Naive thymus-derived CD4-positive, alpha-beta T cell (primary cell): ENCODE results near the gene TLN1. TPM values are rescaled to one million over a fixed set of nuclear protein-coding genes. Genes with fewer than 3 reads are reported as not detected.

Source experiments
- ATAC-seq: fragments of 150-1000 bp; cut with Tn5 transposase; 2 replicates; pipeline ENCODE4 v1.10.0; 2021; ENCODE audit warnings: mild to moderate bottlenecking, moderate library complexity
- CTCF ChIA-PET: fragments of 350-600 bp; sonication (Branson Sonifier 250); formaldehyde crosslinking; loops from one replicate; lab custom pipeline; 2021; ENCODE audit warnings: antibody characterized with exemption; lab: Charles Lee
- POLR2A ChIA-PET: fragments of 350-600 bp; sonication (Branson Sonifier 250); formaldehyde crosslinking; loops from one replicate; lab custom pipeline; 2021; ENCODE audit warnings: antibody characterized with exemption, inconsistent platforms; lab: Charles Lee
- DNase-seq, 9 donors: peaks; one replicate each; pipeline versions ENCODE4 v3.0.0 to v3.0.0-alpha.2; 2020 to 2022; ENCODE audit warnings: mixed read lengths in 1 of 9
- H3K27ac ChIP-seq: one replicate; pipeline ENCODE4 v1.7.0; 2013; ENCODE audit warnings: mild to moderate bottlenecking, low read depth, low read length, moderate library complexity
- H3K27me3 ChIP-seq, 2 donors: one replicate each; pipeline ENCODE4 v1.7.0; 2013; ENCODE audit warnings: low read length in 2 of 2, mild to moderate bottlenecking in 2 of 2, moderate library complexity in 2 of 2; ENCODE audit not compliant: control insufficient read depth in 2 of 2, insufficient read depth in 2 of 2
- H3K36me3 ChIP-seq, 3 experiments: 1 replicate in 2 of 3; 2 replicates in 1 of 3; pipeline ENCODE4 v1.7.0; 2013; ENCODE audit warnings: low read length in 3 of 3, mild to moderate bottlenecking in 3 of 3, moderate library complexity in 1 of 3; ENCODE audit not compliant: insufficient read depth in 3 of 3, control insufficient read depth in 2 of 3
- H3K4me1 ChIP-seq, 2 donors: one replicate each; pipeline ENCODE4 v1.7.0; 2013; ENCODE audit warnings: low read length in 2 of 2, mild to moderate bottlenecking in 2 of 2, moderate library complexity in 1 of 2; ENCODE audit not compliant: control insufficient read depth in 2 of 2, insufficient read depth in 2 of 2
- H3K4me3 ChIP-seq: 2 replicates; pipeline ENCODE4 v1.7.0; 2013; ENCODE audit warnings: mild to moderate bottlenecking, low read length
- H3K9me3 ChIP-seq, 3 experiments: 1 replicate in 2 of 3; 2 replicates in 1 of 3; pipeline ENCODE4 v1.7.0; 2013; ENCODE audit warnings: low read length in 3 of 3; ENCODE audit not compliant: control insufficient read depth in 2 of 3
- H3K27ac Mint-ChIP-seq, 9 donors: one replicate each; pipeline ENCODE4 v1.8.0; 2020 to 2022; ENCODE audit warnings: mixed read lengths in 9 of 9, mild to moderate bottlenecking in 8 of 9, moderate library complexity in 5 of 9, inconsistent platforms in 2 of 9
- H3K27me3 Mint-ChIP-seq, 5 donors: one replicate each; pipeline ENCODE4 v1.8.0; 2021 to 2022; ENCODE audit warnings: mixed read lengths in 5 of 5, mild to moderate bottlenecking in 1 of 5
- H3K36me3 Mint-ChIP-seq, 5 donors: one replicate each; pipeline ENCODE4 v1.8.0; 2020 to 2022; ENCODE audit warnings: mixed read lengths in 5 of 5, mild to moderate bottlenecking in 3 of 5, inconsistent platforms in 1 of 5
- H3K4me1 Mint-ChIP-seq, 7 donors: one replicate each; pipeline ENCODE4 v1.8.0; 2020 to 2022; ENCODE audit warnings: mixed read lengths in 7 of 7, mild to moderate bottlenecking in 3 of 7, inconsistent platforms in 1 of 7
- H3K4me3 Mint-ChIP-seq, 10 donors: one replicate each; pipeline ENCODE4 v1.8.0; 2020 to 2022; ENCODE audit warnings: mild to moderate bottlenecking in 10 of 10, mixed read lengths in 10 of 10, moderate library complexity in 6 of 10, inconsistent platforms in 2 of 10
- H3K9me3 Mint-ChIP-seq, 11 donors: one replicate each; pipeline ENCODE4 v1.8.0; 2020 to 2022; ENCODE audit warnings: mixed read lengths in 11 of 11, mild to moderate bottlenecking in 4 of 11, inconsistent platforms in 1 of 11, moderate library complexity in 1 of 11
- intact Hi-C, 2 donors: fragments of 100-400 bp; cut with micrococcal nuclease; formaldehyde crosslinking; loops; one replicate each; pipeline ENCODE4 v1.15.1; 2023
- polyA plus RNA-seq, 2 donors: library from polyadenylated mRNA; unstranded; fragments of 300-500 nt; fragmentation: Illumina TruSeq; gene quantifications; one replicate each; pipeline ENCODE4 v1.2.3, GENCODE V29; 2021
- total RNA-seq, 6 experiments: library from RNA in 5 of 6; stranded (reverse) in 5 of 6; gene quantifications; 1 replicate in 5 of 6; 2 replicates in 1 of 6; pipeline ENCODE4 v1.2.3 and lab custom pipeline; 2021 to 2026

Gene TLN1
- total and polyA plus RNA-seq, 7 experiments from 2014 or later = 33.8 to 369 (median 230) TPM

GRCh38 chr9:35737143-35737542, 5.1 kb upstream of the TLN1 start:
- H3K36me3 ChIP-seq = peaks cover 5 to 68% (median 8%) of the 10 kb centered on the region in 3 experiments
- peaks cover 0 to 2% (median 0%) of the 10 kb centered on the region in 11 donors for H3K9me3 Mint-ChIP-seq
- H3K4me1 Mint-ChIP-seq = peaks cover 20 to 41% (median 28%) of the 10 kb centered on the region in 7 donors
- intact Hi-C loops = loop anchor here in 1 of 2 donors (10.0 kb wide), 2 partner anchors 252 to 1072 kb away; partner anchors contain the start of gene CCL27
- ChIA-PET POLR2A (interaction anchor here (2.3 to 7.2 kb wide), 3 partner anchors 12 to 89 kb away, joined by 8 to 89 read pairs (median 24); partner anchors contain the start of genes GBA2, RGP1 and SIT1), CTCF (interaction anchor here (0.9 to 5.6 kb wide), 6 partner anchors 11 to 145 kb away, joined by 3 to 61 read pairs (median 4); partner anchors contain the start of genes GBA2 and RGP1)
- H3K27me3 ChIP-seq = no peaks in the 10 kb centered on the region
- H3K4me1 ChIP-seq = peaks cover 18 to 21% of the 10 kb centered on the region in 2 donors
- H3K9me3 ChIP-seq = no peaks in the 10 kb centered on the region
- H3K27ac ChIP-seq = no peak overlapping the region
- H3K4me3 ChIP-seq = no peak overlapping the region
- peaks cover 0 to 20% (median 13%) of the 10 kb centered on the region in 5 donors for H3K36me3 Mint-ChIP-seq
- ATAC-seq (no peak), DNase-seq (no peak)
- no peak overlapping the region for H3K4me3 Mint-ChIP-seq
- H3K27me3 Mint-ChIP-seq = no peaks in the 10 kb centered on the region
- H3K27ac Mint-ChIP-seq = peak overlapping the region in 1 of 9 donors; percentile 55

GRCh38 chr9:35736201-35736633, 4.2 kb upstream of the TLN1 start:
- DNase-seq = peak; percentile 27 to 75 (median 73)
- peak; percentile 28 for ATAC-seq
- peaks cover 5 to 60% (median 8%) of the 10 kb centered on the region in 3 experiments for H3K36me3 ChIP-seq
- no peaks in the 10 kb centered on the region for H3K27me3 ChIP-seq
- Mint-ChIP-seq H3K4me3 (peak overlapping the region in 1 of 10 donors; percentile 56), H3K9me3 (peaks cover 0 to 2% (median 0%) of the 10 kb centered on the region in 11 donors), H3K27ac (peak overlapping the region in 6 of 9 donors; percentile 1 to 81 (median 29)), H3K27me3 (no peaks in the 10 kb centered on the region), H3K4me1 (peaks cover 17 to 34% (median 22%) of the 10 kb centered on the region in 7 donors), H3K36me3 (peaks cover 0 to 20% (median 14%) of the 10 kb centered on the region in 5 donors)
- peaks cover 18 to 22% of the 10 kb centered on the region in 2 donors for H3K4me1 ChIP-seq
- H3K4me3 ChIP-seq = no peak overlapping the region
- intact Hi-C loops = loop anchor here (1.0 to 10.0 kb wide), 8 partner anchors 12 to 1071 kb away; partner anchors contain the start of genes CCL27 (in 1 of the 2), GBA2 (in 1 of the 2) and RGP1 (in 1 of the 2)
- H3K9me3 ChIP-seq = no peaks in the 10 kb centered on the region
- CTCF ChIA-PET = interaction anchor here (0.6 to 5.6 kb wide), 15 partner anchors 11 to 146 kb away, joined by 3 to 61 read pairs (median 4); partner anchors contain the start of genes GBA2 and RGP1
- POLR2A ChIA-PET = interaction anchor here (0.6 to 7.2 kb wide), 6 partner anchors 10 to 88 kb away, joined by 3 to 89 read pairs (median 6); partner anchors contain the start of genes GBA2, RGP1 and SIT1
- no peak overlapping the region for H3K27ac ChIP-seq

GRCh38 chr9:35734096-35734495, 2.1 kb upstream of the TLN1 start:
- DNase-seq (no peak), ATAC-seq (no peak)
- Mint-ChIP-seq H3K27me3 (no peaks in the 10 kb centered on the region), H3K9me3 (peaks cover 0 to 2% (median 0%) of the 10 kb centered on the region in 11 donors), H3K4me3 (peak overlapping the region in 4 of 10 donors; percentile 21 to 47 (median 30)), H3K27ac (peak overlapping the region in 2 of 9 donors; percentile 22 to 33), H3K4me1 (peaks cover 20 to 34% (median 22%) of the 10 kb centered on the region in 7 donors), H3K36me3 (peaks cover 0 to 20% (median 12%) of the 10 kb centered on the region in 5 donors)
- H3K36me3 ChIP-seq = peaks cover 5 to 39% (median 8%) of the 10 kb centered on the region in 3 experiments
- H3K4me3 ChIP-seq = no peak overlapping the region
- H3K9me3 ChIP-seq = no peaks in the 10 kb centered on the region
- ChIA-PET CTCF (interaction anchor here (1.1 to 5.6 kb wide), 4 partner anchors 14 to 76 kb away, joined by 3 to 61 read pairs (median 6); partner anchors contain the start of genes CCDC107, GBA2, RGP1 and RMRP), POLR2A (interaction anchor here (0.7 to 7.2 kb wide), 4 partner anchors 15 to 98 kb away, joined by 3 to 89 read pairs (median 15); partner anchors contain the start of genes GBA2, RGP1 and SIT1)
- H3K27ac ChIP-seq = peak overlapping the region; percentile 93
- H3K4me1 ChIP-seq = peaks cover 39 to 43% of the 10 kb centered on the region in 2 donors
- H3K27me3 ChIP-seq = no peaks in the 10 kb centered on the region
- intact Hi-C loops = loop anchor here in 1 of 2 donors (10.0 kb wide), 2 partner anchors 249 to 1069 kb away; partner anchors contain the start of gene CCL27

GRCh38 chr9:35732800-35733541, 976 bp upstream of the TLN1 start:
- H3K4me3 ChIP-seq = peak overlapping the region; percentile 98
- ATAC-seq (no peak), DNase-seq (peak in 1 of 9 donors; percentile 13)
- peak overlapping the region; percentile 93 for H3K27ac ChIP-seq
- intact Hi-C loops = loop anchor here (1.0 to 10.0 kb wide), 19 partner anchors 16 to 1086 kb away; partner anchors contain the start of genes GBA2 (in 2 of the 2), RGP1 (in 2 of the 2), CCDC107 (in 1 of the 2) and CCL27 (in 1 of the 2)
- peaks cover 0 to 14% (median 8%) of the 10 kb centered on the region in 5 donors for H3K36me3 Mint-ChIP-seq
- no peaks in the 10 kb centered on the region for H3K27me3 ChIP-seq
- H3K9me3 ChIP-seq = no peaks in the 10 kb centered on the region
- no peaks in the 10 kb centered on the region for H3K9me3 Mint-ChIP-seq
- H3K4me1 ChIP-seq = peaks cover 49 to 53% of the 10 kb centered on the region in 2 donors
- ChIA-PET POLR2A (interaction anchor here (0.7 to 7.2 kb wide), 19 partner anchors 9 to 129 kb away, joined by 3 to 89 read pairs (median 6); partner anchors contain the start of genes ARHGEF39, CCDC107, GBA2 and HINT2), CTCF (interaction anchor here (0.6 to 4.8 kb wide), 15 partner anchors 8 to 178 kb away, joined by 3 to 28 read pairs (median 4); partner anchors contain the start of genes CCDC107, GBA2, RGP1 and RMRP)
- H3K27ac Mint-ChIP-seq = peak overlapping the region in 6 of 9 donors; percentile 80 to 96 (median 92)
- peaks cover 5 to 28% (median 6%) of the 10 kb centered on the region in 3 experiments for H3K36me3 ChIP-seq
- H3K4me1 Mint-ChIP-seq = peaks cover 20 to 34% (median 22%) of the 10 kb centered on the region in 7 donors
- peak overlapping the region in 5 of 10 donors; percentile 87 to 97 (median 94) for H3K4me3 Mint-ChIP-seq
- H3K27me3 Mint-ChIP-seq = no peaks in the 10 kb centered on the region

DNA sequence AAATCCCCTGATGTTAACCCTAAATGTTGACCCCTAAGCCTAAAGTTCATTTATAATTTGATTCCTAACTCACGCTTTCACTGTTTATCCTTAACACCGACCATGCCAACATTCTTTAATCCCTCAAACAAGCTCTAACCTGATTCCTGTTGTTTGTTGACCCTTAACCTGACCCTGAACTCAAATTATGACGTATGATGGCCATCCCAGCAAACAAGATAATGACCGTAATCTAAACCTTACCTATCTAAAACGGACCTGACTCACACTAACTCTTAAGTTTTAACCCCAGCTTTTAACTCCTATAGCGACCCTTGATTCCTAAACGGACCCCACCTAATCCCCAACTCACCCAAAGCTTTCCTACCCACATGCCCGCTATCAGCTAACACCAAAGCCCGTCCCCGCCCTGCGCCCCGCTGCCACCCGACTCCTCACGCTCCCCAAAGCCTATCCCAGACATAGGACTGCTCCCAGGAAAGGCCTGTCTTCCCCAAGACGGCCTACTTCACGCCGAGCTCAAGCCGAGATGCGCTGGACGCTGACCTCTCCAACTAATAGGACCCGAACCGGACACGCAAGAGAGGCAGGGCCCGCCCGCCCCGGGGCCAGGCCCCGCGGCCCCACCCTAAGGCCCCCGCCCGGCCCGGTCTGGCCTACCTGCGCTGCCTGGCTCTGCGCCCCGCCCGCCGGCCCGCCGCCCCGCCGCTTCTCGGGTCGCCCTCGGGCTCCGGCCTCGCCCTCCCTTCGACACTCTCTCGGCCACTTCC, 395 bp downstream of the TLN1 start:
- no peaks in the 10 kb centered on the region for H3K9me3 ChIP-seq
- no peak for ATAC-seq
- ChIA-PET CTCF (interaction anchor here (0.5 to 6.4 kb wide), 17 partner anchors 12 to 128 kb away, joined by 3 to 50 read pairs (median 5); partner anchors contain the start of genes ARHGEF39, CCDC107, GBA2 and RGP1), POLR2A (interaction anchor here (0.7 to 7.2 kb wide), 23 partner anchors 10 to 1084 kb away, joined by 3 to 89 read pairs (median 5); partner anchors contain the start of genes CCDC107, GBA2, HINT2 and MSMP)
- no peaks in the 10 kb centered on the region for H3K27me3 ChIP-seq
- Mint-ChIP-seq H3K27ac (peak overlapping the region in 6 of 9 donors; percentile 80 to 96 (median 92)), H3K27me3 (no peaks in the 10 kb centered on the region), H3K4me3 (peak overlapping the region in 5 of 10 donors; percentile 87 to 97 (median 94)), H3K4me1 (peaks cover 21 to 34% (median 24%) of the 10 kb centered on the region in 7 donors), H3K36me3 (peaks cover 0 to 16% (median 8%) of the 10 kb centered on the region in 5 donors), H3K9me3 (peaks cover 0 to 2% (median 0%) of the 10 kb centered on the region in 11 donors)
- peak in 2 of 9 donors; percentile 26 for DNase-seq
- peak overlapping the region; percentile 93 for H3K27ac ChIP-seq
- H3K36me3 ChIP-seq = peaks cover 0 to 14% (median 5%) of the 10 kb centered on the region in 3 experiments
- H3K4me1 ChIP-seq = peaks cover 62 to 67% of the 10 kb centered on the region in 2 donors
- peak overlapping the region; percentile 98 for H3K4me3 ChIP-seq
- intact Hi-C loops = loop anchor here (1.0 to 10.0 kb wide), 19 partner anchors 18 to 1085 kb away; partner anchors contain the start of genes GBA2 (in 2 of the 2), RGP1 (in 2 of the 2), CCDC107 (in 1 of the 2) and CCL27 (in 1 of the 2)
